HG02623 (cell line): ENCODE measurements around the gene FGL2.
"Not testable (repeated sequence)": the region's sequence is repeated elsewhere in the genome, so short reads cannot be mapped to it uniquely, and the experiment has no call there.

ENCODE experiments used
- ATAC-seq: cut with Tn5 transposase; IDR thresholded peaks from one replicate; pipeline ENCODE4 v1.9.1; 2021; ENCODE audit warnings: moderate library complexity; ENCODE audit not compliant: unreplicated experiment

The FGL2 gene, protein sequence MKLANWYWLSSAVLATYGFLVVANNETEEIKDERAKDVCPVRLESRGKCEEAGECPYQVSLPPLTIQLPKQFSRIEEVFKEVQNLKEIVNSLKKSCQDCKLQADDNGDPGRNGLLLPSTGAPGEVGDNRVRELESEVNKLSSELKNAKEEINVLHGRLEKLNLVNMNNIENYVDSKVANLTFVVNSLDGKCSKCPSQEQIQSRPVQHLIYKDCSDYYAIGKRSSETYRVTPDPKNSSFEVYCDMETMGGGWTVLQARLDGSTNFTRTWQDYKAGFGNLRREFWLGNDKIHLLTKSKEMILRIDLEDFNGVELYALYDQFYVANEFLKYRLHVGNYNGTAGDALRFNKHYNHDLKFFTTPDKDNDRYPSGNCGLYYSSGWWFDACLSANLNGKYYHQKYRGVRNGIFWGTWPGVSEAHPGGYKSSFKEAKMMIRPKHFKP

DNA sequence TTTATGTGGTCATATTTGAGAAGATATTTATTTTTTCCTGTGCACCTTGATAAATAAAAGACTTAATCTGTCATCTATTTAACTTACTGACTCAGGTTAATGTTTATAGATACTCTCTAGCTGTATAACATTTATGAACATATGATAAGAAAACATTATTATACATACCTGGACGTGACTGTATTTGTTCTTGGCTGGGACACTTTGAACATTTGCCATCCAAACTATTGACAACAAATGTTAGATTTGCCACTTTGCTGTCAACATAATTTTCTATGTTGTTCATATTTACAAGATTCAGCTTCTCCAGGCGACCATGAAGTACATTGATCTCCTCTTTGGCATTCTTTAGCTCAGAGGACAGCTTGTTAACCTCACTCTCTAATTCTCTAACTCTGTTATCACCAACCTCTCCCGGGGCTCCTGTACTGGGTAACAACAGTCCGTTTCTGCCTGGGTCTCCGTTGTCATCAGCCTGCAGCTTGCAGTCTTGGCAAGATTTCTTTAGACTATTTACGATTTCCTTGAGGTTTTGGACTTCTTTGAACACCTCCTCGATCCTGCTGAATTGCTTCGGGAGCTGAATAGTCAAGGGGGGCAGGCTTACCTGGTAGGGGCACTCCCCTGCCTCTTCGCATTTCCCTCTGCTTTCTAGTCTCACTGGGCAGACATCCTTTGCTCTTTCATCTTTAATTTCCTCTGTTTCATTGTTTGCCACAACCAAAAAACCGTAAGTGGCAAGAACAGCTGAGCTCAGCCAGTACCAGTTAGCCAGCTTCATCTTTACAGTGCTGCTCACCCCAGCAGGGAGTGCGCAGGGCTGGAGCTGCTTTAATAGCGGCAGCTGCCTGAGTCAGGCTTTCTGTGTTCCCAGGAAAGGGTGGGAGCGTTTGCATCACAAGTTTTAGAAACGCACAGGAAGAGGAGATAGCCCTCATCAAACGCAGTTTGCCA is at the start of gene FGL2:
TSS of gene FGL2 (minus strand) at position 807 of the 954 bp plus-strand sequence. CDS start at position 781, 26 bp downstream.
- ATAC-seq = no peak

DNA sequence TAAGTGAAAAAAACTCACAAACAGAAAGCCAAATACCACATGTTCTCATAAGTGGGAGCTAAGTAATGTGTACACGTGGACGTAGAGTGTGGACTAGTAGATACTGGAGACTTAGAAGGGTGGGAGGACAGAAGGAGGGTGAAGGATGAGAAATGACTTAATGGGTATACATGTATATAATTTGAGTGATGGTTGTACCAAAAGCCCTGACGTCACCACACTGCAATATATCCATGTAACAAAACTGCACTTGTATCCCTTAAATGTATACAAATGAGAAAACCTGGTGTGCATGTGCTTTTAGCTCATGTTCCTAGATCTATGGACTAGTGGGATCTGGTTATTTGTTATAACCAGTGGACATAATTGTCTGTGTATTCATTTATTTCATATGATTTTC is 48.5 kb upstream of the FGL2 start:
- no peak for ATAC-seq

DNA sequence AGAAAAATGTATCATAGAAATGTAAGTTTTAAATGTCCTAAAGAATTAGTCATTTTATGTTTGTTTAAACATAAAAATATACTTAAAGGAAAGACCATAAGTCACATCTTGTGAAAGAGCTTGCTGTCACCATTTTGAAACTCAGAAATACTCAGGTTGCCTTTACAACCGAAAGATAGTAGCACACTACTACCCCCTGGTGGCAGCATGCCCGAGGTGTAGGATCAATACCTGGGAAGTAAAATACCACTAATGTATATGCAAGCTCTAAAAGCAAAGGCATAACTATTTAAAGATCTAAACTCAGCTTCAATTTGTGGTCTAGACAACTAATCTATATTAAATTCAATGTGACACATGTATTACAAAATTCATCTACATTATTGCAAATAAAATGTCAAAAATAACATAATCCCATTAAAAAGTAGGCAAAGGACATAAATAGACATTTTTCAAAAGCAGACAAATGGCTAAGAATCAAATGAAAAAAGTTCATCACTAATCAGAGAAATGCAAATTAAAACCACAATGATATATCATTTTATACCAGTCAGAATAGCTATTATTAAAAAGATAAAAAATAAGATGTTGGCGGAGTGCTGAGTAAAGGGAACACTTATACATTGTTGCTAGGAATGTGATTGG is 47.7 kb upstream of the FGL2 start:
- peak; percentile 96 for ATAC-seq

DNA sequence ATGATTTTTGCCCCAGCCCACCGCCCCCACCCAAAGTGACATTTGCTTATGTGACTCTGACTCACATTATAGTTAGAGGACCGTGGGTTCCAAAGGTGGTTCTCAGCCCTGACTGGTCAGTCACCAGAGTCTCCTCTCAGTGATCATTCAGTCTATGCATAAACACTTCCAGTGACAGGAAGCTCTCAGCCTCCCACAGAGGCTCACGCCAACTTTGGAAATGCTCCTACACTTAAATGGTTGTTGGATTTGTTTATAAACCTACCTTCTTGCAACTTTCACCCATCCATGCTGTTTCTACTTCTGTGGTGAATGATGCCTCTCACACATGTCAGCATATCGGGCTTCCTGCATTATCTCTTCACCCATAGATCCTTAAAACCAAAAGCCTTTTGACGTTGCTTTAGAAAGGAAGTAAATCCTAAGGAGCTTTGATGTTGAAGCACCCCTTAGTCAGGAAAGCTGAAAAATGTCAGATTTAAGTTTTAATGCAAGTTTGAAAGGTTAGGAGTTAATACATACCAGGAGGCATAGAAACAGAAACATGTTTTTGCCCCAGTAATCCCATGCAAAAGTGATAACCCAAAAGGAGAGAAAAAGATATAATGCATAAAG is 46.5 kb upstream of the FGL2 start:
- no peak for ATAC-seq

DNA sequence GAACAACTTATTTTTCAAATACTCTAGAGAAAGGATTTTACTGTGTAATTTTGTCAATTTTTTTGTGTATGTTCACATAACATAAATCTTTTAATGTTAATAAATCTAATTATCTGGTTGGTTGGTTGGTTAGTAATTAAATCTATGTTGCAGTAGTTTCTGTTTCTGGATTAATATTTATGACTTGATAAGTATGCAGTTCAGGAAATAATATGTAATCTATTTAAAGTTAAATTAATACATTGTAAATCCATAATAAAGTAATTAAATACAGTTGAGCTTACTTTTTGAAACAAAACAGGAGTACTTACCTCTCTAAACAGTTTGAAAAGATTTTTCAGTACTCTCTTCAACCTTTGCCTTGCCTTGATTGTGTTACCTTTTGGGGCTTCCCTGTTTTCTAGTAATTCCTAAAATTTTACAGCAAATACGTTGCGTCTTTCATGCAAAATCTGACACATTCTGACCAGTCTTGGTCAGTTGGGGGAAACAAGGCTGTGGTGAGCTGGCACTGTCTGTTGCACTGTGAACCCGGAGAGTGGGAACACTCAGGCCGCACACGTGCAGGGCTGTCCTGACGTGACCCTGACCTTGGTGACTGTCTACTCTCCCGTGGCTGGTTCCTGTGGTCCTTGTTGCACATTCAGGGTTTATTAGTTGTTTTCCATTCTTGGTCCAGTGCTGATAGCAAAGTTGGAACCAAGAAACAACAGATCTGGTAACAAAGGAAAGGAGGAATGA is 45.6 kb upstream of the FGL2 start:
- no peak for ATAC-seq

DNA sequence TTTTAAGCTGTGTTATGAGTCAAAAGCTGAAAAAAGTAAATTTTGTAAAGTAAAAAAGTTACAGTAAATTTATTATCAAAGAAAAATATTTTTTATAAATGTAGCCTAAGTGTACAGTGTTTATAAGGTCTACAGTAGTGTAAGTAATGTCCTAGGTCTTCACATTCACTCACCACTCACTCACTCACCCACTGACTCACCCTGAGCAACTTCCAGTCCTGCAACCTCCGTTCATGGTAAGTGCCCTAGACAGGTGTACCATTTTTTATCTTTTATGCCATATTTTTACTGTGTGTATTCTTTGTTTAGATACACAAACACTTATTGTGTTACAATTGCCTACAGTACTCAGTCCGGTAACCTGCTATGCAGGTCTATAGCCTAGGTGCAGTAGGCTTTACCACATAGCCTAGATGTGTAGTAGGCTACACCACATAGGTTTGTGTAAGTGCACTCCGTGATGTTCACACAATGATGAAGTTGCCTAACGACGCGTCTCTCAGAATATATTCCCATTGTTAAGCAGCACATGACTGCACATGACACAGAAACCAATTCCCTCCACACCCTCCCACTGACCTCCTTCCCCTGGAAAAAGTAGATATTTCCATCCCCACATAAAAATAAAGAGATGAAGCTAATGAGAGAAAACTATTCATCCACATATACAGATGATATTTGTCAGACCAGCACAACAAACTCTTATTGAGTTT is 44.8 kb upstream of the FGL2 start:
- no peak for ATAC-seq

DNA sequence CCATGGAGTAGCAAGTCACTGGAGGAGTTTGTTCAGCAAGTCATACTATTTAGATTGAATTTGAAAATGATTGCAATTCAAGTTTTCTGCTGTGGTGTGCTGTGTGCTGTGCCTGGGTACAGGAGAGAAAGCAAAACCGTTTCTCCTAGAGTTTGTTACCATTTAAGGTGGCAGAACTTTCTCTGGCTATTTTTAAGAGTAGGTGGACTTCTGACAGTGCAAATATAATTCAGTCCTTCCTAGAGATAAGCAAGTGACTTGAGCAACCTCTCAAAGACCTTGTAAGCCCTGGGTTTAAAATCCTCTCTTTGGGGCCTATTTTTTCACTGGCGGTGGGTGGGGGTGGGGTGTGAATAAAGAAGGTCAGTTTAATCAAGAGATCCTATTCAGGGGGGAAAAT is 42.9 kb upstream of the FGL2 start:
- ATAC-seq = no peak

DNA sequence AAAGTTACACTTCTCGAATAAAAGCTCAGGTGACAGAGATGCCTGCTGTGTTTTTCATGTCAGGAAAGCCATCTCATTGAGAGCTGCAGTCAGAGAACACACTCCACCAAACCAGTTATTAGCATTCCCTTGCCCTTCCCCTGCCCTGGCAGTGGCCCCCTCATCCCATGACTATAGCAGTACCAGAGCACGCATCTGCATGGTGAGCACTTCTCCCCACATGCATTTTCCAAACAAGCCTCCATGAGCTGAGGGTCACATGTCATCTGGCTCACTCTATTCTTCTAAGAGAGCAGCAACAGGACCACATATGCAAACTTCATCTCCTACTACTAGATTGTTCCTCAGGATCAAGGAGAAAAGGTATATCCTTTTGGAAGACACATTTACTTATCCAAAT is 42.4 kb upstream of the FGL2 start:
- ATAC-seq = no peak

DNA sequence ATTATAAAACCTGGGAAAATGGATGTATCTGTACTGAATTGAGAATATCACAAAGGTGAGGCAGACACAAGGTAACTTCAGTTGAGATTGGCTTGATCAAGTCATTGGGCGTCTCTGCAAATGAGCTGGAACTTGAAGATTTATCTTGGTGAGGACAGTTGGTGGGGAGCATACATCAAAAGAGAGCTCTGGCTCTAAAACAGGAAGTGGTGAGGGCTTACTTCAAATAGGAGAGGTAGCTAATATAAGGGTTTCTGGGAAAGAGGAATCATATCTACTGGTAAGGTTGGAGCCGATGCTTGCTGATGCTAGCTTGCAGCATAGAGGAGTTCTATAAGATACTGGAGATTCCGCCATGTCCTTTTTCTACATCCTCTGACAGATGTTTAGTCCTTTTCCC is 39.9 kb upstream of the FGL2 start:
- no peak for ATAC-seq

DNA sequence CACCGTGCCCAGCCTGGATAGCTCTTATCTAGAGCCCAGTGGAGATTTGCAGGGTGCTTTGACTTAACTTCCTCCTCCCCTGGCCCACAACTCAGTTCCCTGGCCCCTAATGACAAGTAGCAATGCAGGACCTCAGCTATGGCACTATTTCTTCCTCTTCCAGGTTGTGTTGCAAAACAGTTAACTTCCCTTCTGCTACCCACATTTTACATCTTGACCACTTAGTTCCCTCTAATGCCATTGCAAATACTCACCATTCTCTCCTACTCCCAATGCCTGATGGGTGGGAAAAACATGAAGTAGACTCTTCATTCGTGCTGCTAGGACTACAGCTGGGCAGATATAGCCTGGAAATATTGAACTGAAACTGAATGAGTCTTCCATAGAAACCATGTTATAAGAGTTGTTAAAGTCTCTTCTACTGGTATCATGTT is 39.1 kb upstream of the FGL2 start:
- no peak for ATAC-seq

DNA sequence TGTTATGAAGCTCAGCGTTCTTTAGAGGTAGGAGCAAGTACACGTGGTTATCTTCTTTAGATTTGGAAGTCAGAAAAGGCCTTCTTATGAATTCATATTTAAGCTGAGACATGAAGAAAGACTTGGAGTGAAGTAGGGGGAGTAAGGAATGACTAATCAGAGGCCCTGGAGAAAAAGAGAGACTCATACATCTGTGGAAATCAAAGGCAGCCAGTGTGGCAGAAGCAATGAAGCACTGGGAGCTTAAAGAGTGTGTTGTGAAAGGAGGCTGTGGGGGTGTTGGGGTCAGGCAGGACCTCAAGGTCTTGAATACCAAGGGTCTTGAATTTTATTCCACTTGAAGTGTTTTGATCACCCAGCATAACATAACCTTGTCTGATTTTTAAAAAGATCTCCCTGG is 35.7 kb upstream of the FGL2 start:
- no peak for ATAC-seq

DNA sequence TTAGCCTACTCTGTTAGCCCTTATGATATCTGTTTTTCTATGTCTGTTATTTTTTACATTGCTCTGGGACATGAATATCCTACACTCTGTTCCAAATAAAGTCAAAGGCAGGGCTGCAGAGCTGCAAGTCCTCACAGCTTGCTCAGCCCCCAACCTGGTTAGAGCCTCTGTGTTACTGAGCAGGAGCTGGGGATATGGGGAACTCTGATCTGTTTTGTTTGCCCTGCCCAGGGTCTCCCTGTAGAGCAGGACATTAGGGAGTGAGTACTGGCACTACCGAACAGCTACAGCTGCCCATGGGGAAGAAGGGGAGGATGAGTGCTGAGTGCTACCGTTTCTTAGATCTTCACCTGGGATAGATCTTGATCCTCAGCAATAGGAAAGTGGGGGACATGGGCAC is 32.8 kb upstream of the FGL2 start:
- no peak for ATAC-seq

DNA sequence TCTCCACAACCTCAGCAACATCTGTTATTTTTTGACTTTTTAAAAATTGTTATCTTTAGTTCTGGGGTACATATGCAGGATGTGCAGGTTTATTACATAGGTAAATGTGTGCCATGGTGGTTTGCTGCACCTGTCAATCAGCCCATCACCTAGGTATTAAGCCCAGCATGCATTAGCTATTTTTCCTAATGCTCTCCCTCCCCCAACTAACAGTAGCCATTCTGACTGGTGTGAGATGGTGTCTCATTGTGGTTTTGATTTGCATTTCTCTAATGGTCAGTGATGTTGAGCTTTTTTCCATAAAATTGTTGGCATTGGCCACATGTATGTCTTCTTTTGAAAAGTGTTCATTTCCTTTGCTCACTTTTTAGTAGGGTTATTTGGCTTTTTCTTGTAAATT is 29.2 kb upstream of the FGL2 start:
- not testable (repeated sequence) for ATAC-seq

DNA sequence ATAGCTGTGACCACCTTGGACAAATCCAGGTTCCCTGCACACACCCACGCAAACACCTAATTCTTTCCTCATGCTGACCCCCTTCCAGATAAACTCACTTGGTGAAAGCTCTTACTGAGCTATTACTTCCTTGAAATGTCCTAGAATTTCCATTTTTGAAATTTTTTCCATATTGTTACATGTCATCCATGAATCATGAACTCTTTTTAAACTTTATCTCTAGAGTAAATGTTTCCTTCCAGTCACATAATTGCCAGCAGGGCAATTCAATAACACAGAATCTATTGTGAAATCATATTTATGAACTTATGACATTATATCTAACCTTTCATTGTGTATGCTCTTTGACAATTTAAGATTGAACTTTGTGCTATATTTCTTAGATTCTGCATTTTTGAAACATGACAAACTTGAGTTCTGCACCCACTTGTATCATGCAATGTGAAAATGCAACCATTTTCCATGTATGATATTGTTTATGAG is 26.8 kb upstream of the FGL2 start:
- no peak for ATAC-seq

DNA sequence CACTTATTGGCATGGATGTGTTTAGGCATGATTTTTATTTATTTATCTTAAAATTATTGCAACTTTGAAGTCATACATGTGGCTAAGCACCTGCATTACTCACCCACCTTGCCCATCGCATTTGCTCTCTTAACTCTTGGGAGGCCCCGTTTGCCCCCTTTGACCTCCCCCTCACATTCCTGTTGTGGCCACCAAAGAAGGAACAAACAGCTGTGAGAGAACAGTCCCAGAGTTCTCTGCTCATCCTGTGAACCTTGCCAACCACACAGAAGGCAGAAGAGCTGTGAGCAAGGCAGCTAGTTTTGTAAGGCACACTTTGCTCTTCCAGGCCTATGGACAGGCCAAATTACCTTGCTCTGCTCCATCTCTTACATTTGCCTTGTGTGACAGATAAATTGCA is 23.6 kb upstream of the FGL2 start:
- ATAC-seq = no peak

DNA sequence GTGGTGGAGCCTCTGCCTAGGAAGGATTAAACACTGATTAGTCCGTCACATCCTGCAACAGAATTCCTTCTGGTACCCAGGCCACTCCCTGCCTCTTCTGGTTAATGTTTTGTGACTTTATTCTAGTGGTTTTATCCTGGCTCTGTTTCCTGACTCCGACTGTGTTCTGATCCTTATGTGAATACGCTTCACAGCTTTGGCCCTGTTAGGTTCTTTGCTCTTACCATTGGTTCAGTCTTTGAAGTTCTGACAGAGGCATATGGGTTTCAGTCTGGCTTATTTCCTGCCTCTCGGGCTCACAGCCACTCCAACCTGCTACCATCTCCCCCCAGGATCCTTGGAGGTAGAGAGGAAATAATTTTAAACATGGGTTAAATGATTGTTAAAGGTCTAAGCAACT is 23.2 kb upstream of the FGL2 start:
- ATAC-seq = no peak

DNA sequence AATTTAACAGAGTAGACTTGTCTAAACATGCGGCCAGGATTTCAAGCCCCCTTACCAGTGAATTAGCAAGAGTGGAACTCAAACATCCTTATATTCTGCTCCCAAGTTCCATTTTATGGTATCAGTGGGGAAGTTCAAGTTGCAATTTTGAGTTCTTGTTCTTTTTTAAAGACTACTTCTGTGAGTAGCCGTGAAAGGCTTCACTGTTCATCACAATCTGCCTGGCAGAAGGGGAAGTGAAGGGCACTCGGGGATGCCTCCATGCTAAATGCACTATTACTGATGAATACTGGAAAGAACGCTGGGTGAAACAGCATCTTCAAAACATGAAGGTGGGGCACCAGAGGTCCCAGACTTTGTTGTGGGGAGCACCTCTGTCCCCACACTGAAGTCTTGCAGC is 22.4 kb upstream of the FGL2 start:
- ATAC-seq = no peak

DNA sequence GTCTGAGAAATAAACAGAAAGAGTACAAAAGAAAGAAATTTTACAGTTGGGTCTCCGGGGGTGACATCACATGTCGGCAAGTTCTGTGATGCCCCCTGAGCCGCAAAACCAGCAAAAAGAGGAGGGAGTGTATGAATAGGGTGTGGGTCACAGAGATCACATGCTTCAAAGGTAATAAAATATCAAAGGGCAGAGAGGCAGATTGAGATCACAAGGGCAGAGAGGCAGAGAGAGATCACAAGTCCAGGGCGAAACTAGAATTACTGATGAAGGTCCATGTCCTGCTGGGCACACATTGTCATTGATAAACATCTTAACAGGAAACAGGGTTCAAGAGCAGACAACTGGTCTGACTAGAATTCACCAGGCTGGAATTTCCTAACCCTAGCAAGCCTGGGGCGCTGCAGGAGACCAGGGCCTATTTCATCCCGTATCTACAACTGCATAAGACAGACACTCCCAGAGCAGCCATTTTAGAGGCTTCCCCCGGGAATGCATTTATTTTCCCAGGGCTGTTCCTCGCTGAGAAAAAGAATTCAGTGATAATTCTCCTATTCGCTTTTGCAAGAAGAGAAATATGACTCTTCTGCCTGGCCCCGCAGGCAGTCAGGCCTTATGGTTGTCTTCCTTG is 20.2 kb upstream of the FGL2 start:
- not testable (repeated sequence) for ATAC-seq
